HCT116 (cell line): ENCODE results near the gene CRTC3. TPM values are rescaled to one million over a fixed set of nuclear protein-coding genes. Genes with fewer than 3 reads are reported as not detected.

Experiments used
- ATAC-seq: fragments of 200-7000 bp; cut with Tn5 transposase; 2 replicates; pipeline ENCODE4 v1.9.1; 2020; ENCODE audit warnings: mild to moderate bottlenecking, moderate library complexity
- BruUV-seq: library from RNA; stranded (reverse); fragments of 400-500 nt; replicated peaks from 2 replicates; lab custom pipeline; 2021; lab: Mats Ljungman, UMichigan
- CTCF ChIA-PET: fragments of 300-600 bp; sonication (Branson Sonifier 250); formaldehyde crosslinking; loops from one replicate; lab custom pipeline; 2021; ENCODE audit warnings: antibody characterized with exemption; lab: Charles Lee
- POLR2A ChIA-PET: fragments of 300-600, 350-600 bp; sonication (Branson Sonifier 250); formaldehyde crosslinking; loops from one replicate; lab custom pipeline; 2021; ENCODE audit warnings: antibody characterized with exemption; lab: Charles Lee
- RAD21 ChIA-PET, 2 experiments: fragments of 300-600 bp; sonication (Branson Sonifier 250); formaldehyde crosslinking; loops; one replicate each; lab custom pipeline; 2023; ENCODE audit warnings: low total read pairs in 2 of 2; ENCODE audit not compliant: uncharacterized antibody in 2 of 2, unreplicated experiment in 2 of 2, low non-redundant PET in 1 of 2; lab: Charles Lee
- DNase-seq: peaks from one replicate; pipeline ENCODE4 v3.0.0-alpha.2; 2010; ENCODE audit warnings: low read depth, low spot score
- H2AFZ ChIP-seq: fragments of 200-600 bp; shearing (Covaris generic), sonication (generic); 2 replicates; pipeline ENCODE4 v1.6.1; 2017; ENCODE audit warnings: low read depth, mixed run types, mixed read lengths, antibody characterized with exemption, low read length; ENCODE audit not compliant: poor library complexity, severe bottlenecking
- H3K27ac ChIP-seq: 2 replicates; pipeline ENCODE4 v1.5.1; 2012; ENCODE audit warnings: low read depth, low read length
- H3K27me3 ChIP-seq: fragments of 200-600 bp; sonication (generic); 2 replicates; pipeline ENCODE4 v1.6.1; 2016; ENCODE audit warnings: mixed run types, low read length, mixed read lengths; ENCODE audit not compliant: insufficient read depth
- H3K36me3 ChIP-seq, 2 experiments: fragments of 200-500 bp in 1 of 2; fragments of 200-600 bp in 1 of 2; sonication (Bioruptor generic) in 1 of 2; sonication (generic) in 1 of 2; 2 replicates each; pipeline versions ENCODE4 v1.5.1 to v1.6.1; 2014 to 2016; ENCODE audit warnings: low read length in 2 of 2, inconsistent platforms in 1 of 2, mixed read lengths in 1 of 2, mixed run types in 1 of 2; ENCODE audit not compliant: insufficient read depth in 2 of 2, control insufficient read depth in 1 of 2
- H3K4me1 ChIP-seq, 2 experiments: fragments of 200-600 bp in 1 of 2; sonication (generic) in 1 of 2; 2 replicates each; pipeline versions ENCODE4 v1.5.1 to v1.6.1; 2012 to 2017; ENCODE audit warnings: low read length in 2 of 2, inconsistent platforms in 1 of 2, mild to moderate bottlenecking in 1 of 2, mixed read lengths in 1 of 2, mixed run types in 1 of 2, moderate library complexity in 1 of 2; ENCODE audit not compliant: insufficient read depth in 2 of 2, control insufficient read depth in 1 of 2
- H3K4me2 ChIP-seq: fragments of 200-600 bp; sonication (generic); 2 replicates; pipeline ENCODE4 v1.6.1; 2017; ENCODE audit warnings: mixed run types, low read length, mixed read lengths
- H3K4me3 ChIP-seq, 2 experiments: fragments of 200-600 bp in 1 of 2; sonication (generic) in 1 of 2; replicated peaks in 1 of 2; 2 replicates each; pipeline ENCODE4 v1.5.1; 2011 to 2016; ENCODE audit warnings: low read length in 2 of 2, control low read depth in 1 of 2, low read depth in 1 of 2, mild to moderate bottlenecking in 1 of 2, mixed read lengths in 1 of 2, mixed run types in 1 of 2
- H3K79me2 ChIP-seq: fragments of 200-600 bp; sonication (generic); 2 replicates; pipeline ENCODE4 v1.6.1; 2017; ENCODE audit warnings: mild to moderate bottlenecking, mixed run types, low read length, moderate library complexity, mixed read lengths; ENCODE audit not compliant: insufficient read depth
- H3K9ac ChIP-seq: fragments of 200-600 bp; sonication (generic); 2 replicates; pipeline ENCODE4 v1.6.1; 2016; ENCODE audit warnings: low read length, mixed read lengths
- H3K9me2 ChIP-seq: fragments of 200-600 bp; sonication (generic), shearing (Covaris generic); 2 replicates; pipeline ENCODE4 v1.6.1; 2017; ENCODE audit warnings: mixed run types, mild to moderate bottlenecking, moderate library complexity; ENCODE audit not compliant: insufficient read depth
- H3K9me3 ChIP-seq, 2 experiments: fragments of 200-500 bp in 1 of 2; fragments of 200-600 bp in 1 of 2; sonication (Bioruptor generic) in 1 of 2; sonication (generic) in 1 of 2; 2 replicates each; pipeline ENCODE4 v1.6.1; 2014 to 2017; ENCODE audit warnings: low read length in 2 of 2, mixed read lengths in 2 of 2, inconsistent platforms in 1 of 2, low read depth in 1 of 2, mild to moderate bottlenecking in 1 of 2, mixed run types in 1 of 2, moderate library complexity in 1 of 2; ENCODE audit not compliant: control insufficient read depth in 1 of 2, insufficient read depth in 1 of 2
- H4K20me1 ChIP-seq: fragments of 200-600 bp; sonication (generic), shearing (Covaris generic); 2 replicates; pipeline ENCODE4 v1.6.1; 2017; ENCODE audit warnings: mixed run types, mild to moderate bottlenecking, moderate library complexity; ENCODE audit not compliant: insufficient read depth
- EGR1 ChIP-seq: IDR thresholded peaks from 2 replicates; pipeline ENCODE4 v1.6.1; 2012; ENCODE audit warnings: low read depth
- ELF1 ChIP-seq: IDR thresholded peaks from 2 replicates; pipeline ENCODE4 v1.6.1; 2012; ENCODE audit warnings: low read depth, borderline replicate concordance
- EZH2 ChIP-seq: fragments of 200-600 bp; sonication (generic); IDR thresholded peaks from 2 replicates; pipeline ENCODE4 v1.6.1; 2017; ENCODE audit warnings: antibody characterized with exemption, mixed run types
- JUND ChIP-seq: IDR thresholded peaks from 2 replicates; pipeline ENCODE4 v1.6.1; 2012
- POLR2A ChIP-seq: IDR thresholded peaks from 2 replicates; pipeline ENCODE4 v1.7.0; 2011; ENCODE audit warnings: borderline replicate concordance; ENCODE audit not compliant: insufficient read depth, insufficient read length; ENCODE audit errors: extremely low read depth
- POLR2AphosphoS5 ChIP-seq: IDR thresholded peaks from 2 replicates; pipeline ENCODE4 v1.6.1; 2011; ENCODE audit warnings: mild to moderate bottlenecking, low read depth, low read length, moderate library complexity
- RAD21 ChIP-seq: IDR thresholded peaks from 2 replicates; pipeline ENCODE4 v1.6.1; 2012; ENCODE audit warnings: low read depth, mild to moderate bottlenecking
- SP1 ChIP-seq: IDR thresholded peaks from 2 replicates; pipeline ENCODE4 v1.6.1; 2012; ENCODE audit warnings: low read depth
- YY1 ChIP-seq: IDR thresholded peaks from 2 replicates; pipeline ENCODE4 v1.6.1; 2011; ENCODE audit warnings: low read length, low read depth, moderate library complexity, mild to moderate bottlenecking; ENCODE audit not compliant: insufficient replicate concordance; ENCODE audit errors: extremely low read depth
- ZNF274 ChIP-seq: fragments of 200-500 bp; sonication (Bioruptor generic); IDR thresholded peaks from 2 replicates; pipeline ENCODE4 v1.6.1; 2014; ENCODE audit warnings: mild to moderate bottlenecking, low read depth, low read length, inconsistent platforms
- intact Hi-C: fragments of 100-400 bp; cut with micrococcal nuclease; formaldehyde crosslinking; loops from 2 replicates; pipeline ENCODE4 v1.10.0; 2022
- total RNA-seq: library from RNA; stranded (reverse); gene quantifications from one replicate; pipeline ENCODE4 v1.2.1, GENCODE V29; 2021; ENCODE audit not compliant: unreplicated experiment
- TF ChIP-seq, protein P1 (sequence below), 3 experiments: fragments of 200-600 bp in 1 of 3; sonication (generic) in 1 of 3; IDR thresholded peaks in 2 of 3; conservative IDR thresholded peaks in 1 of 3; 2 replicates each; pipeline ENCODE4 v1.5.1; 2012 to 2017; ENCODE audit warnings: low read depth in 2 of 3, low read length in 2 of 3, antibody characterized with exemption in 1 of 3, borderline replicate concordance in 1 of 3, control low read depth in 1 of 3, mild to moderate bottlenecking in 1 of 3, mixed read lengths in 1 of 3, mixed run types in 1 of 3, moderate library complexity in 1 of 3; ENCODE audit not compliant: insufficient read depth in 1 of 3
- TF ChIP-seq, protein P2 (sequence below): IDR thresholded peaks from 2 replicates; pipeline ENCODE4 v1.6.1; 2012

The CRTC3 gene
- total RNA-seq, 1 experiment from 2014 or later: 20.7 TPM

- H4K20me1 ChIP-seq: no peaks in the 10 kb centered on the region
- peaks cover 38 to 45% of the 10 kb centered on the region in 2 experiments for H3K36me3 ChIP-seq
- no peaks in the 10 kb centered on the region for H3K27me3 ChIP-seq
- H3K9me2 ChIP-seq: no peaks in the 10 kb centered on the region
- intact Hi-C loops: loop anchor here (10.0 kb wide), 2 partner anchors 208 to 342 kb away; no protein-coding TSS in a partner anchor
- H2AFZ ChIP-seq: no peak overlapping the region
- no peak overlapping the region for H3K27ac ChIP-seq
- no peak for DNase-seq
- POLR2A ChIA-PET: no interaction called here
- H3K9me3 ChIP-seq: no peaks in the 10 kb centered on the region
- CTCF ChIA-PET: no interaction called here
- no peaks in the 10 kb centered on the region for H3K4me1 ChIP-seq
- no peak overlapping the region for H3K4me3 ChIP-seq
- no peak overlapping the region for H3K4me2 ChIP-seq
- H3K79me2 ChIP-seq: no peaks in the 10 kb centered on the region
- H3K9ac ChIP-seq: no peak overlapping the region
- no peak for TF ChIP-seq ELF1
- TF ChIP-seq ZNF274: no peak
- TF ChIP-seq, protein P1, sequence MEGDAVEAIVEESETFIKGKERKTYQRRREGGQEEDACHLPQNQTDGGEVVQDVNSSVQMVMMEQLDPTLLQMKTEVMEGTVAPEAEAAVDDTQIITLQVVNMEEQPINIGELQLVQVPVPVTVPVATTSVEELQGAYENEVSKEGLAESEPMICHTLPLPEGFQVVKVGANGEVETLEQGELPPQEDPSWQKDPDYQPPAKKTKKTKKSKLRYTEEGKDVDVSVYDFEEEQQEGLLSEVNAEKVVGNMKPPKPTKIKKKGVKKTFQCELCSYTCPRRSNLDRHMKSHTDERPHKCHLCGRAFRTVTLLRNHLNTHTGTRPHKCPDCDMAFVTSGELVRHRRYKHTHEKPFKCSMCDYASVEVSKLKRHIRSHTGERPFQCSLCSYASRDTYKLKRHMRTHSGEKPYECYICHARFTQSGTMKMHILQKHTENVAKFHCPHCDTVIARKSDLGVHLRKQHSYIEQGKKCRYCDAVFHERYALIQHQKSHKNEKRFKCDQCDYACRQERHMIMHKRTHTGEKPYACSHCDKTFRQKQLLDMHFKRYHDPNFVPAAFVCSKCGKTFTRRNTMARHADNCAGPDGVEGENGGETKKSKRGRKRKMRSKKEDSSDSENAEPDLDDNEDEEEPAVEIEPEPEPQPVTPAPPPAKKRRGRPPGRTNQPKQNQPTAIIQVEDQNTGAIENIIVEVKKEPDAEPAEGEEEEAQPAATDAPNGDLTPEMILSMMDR (IDR thresholded peaks at IDR 0.05 in 2 of 3, conservative IDR thresholded peaks at IDR 0.05 in 1 of 3; ENCODE audit: borderline replicate concordance in 1 of 3, insufficient read depth in 1 of 3, low read depth in 2 of 3, low read length in 2 of 3): no peak
- no peak for TF ChIP-seq RAD21
- no peak for TF ChIP-seq JUND
- no peak for TF ChIP-seq SP1
- no peak for TF ChIP-seq EGR1
- TF ChIP-seq POLR2AphosphoS5: no peak
- no peak for TF ChIP-seq EZH2
- TF ChIP-seq, protein P2, sequence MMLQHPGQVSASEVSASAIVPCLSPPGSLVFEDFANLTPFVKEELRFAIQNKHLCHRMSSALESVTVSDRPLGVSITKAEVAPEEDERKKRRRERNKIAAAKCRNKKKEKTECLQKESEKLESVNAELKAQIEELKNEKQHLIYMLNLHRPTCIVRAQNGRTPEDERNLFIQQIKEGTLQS: no peak
- TF ChIP-seq YY1: no peak
- no peak for TF ChIP-seq POLR2A
- RAD21 ChIA-PET: no interaction called here
- no peak for ATAC-seq
- no TSS peak for BruUV-seq
Measured at GRCh38 chr15:90487186-90487585, 42.5 kb upstream of the CRTC3 start.
